ENCODE measurements around the gene CYP39A1.

CYP39A1 gene

GRCh38 chr6:46511320-46511719 lies 141.3 kb downstream of the CYP39A1 start:
- no peak for DNase-seq (ENCODE audit: low read depth)

DNA sequence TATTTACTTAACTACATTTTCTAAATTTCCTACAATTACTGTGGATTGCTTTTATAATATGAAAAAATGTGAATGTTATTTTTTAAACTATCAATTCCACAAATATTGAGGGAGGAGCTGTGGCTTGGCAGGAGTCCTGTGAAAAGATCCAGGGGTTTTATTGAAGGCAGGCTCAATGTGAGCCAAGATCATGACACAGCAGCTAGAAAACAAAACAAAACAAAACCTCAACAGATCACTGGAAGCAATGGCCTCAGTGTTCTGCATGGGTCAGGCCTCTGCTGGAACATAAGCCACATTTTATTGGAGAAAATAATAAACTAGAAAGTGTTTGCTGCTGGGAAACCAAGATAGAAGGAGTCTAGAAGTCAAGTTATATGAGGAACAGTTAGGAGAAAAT lies 142.0 kb downstream of the CYP39A1 start:
- DNase-seq (ENCODE audit: low read depth), result no peak

GRCh38 chr6:46509981-46510510 lies 142.6 kb downstream of the CYP39A1 start:
- no peak for DNase-seq (ENCODE audit: low read depth)

GRCh38 chr6:46509063-46509462 lies 143.6 kb downstream of the CYP39A1 start:
- no peak for DNase-seq (ENCODE audit: low read depth)

DNA sequence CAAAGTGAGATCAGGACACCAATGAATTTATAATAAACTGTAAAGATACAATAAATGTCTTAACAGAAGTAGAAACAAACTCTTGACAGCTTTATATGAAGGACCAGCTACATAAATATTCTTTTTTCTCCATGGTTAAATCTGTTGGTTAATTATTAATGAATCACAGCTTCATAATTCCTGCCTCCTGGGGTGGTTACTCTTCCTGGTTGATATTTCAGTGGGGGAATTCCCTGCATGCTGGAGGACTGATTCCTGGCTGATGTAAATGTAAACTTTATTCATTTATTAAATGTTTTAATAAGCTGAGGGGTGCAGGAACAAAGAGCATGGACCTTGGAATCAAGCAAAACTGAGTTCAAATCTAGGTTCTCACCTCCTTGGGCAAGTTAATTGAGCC lies 145.2 kb downstream of the CYP39A1 start:
- DNase-seq (ENCODE audit: low read depth), result no peak

DNA sequence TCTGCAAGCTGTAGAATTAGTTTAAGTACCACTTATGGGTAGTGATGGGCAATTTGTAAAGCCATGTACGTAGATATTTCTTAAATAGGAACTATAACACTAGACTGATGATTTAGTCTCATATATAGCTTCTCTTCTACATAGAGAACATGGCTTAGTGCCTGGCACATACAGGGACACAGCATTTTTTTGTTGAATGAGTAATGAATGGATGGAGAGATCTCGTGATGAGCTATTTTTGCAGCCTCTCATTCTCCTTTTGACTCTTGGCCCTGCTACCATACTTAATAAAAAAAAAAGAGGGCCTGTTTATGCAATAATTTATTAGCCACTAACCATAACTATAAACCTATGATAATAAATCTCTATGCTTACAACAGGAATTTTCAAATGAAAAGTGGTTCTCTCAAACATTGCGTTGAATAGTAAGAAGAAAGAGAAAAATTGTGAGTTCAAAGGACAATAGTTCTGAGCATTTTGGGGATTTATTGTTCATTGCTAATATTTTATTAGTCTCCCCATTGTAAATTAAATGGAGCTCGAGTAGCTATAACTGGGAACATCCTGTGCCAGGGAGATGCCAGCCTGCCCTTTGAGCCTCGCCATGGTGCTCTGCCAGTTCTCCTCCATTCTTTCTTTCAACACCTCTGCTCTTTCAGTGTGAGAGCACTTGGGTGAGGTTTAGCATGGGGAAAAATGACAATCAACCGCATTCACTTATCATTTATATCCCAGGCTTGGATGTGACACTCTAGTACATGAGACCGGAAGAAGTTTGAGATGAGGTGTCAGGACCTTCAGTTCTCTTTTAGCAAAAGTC lies 146.7 kb downstream of the CYP39A1 start:
- no peak for DNase-seq (ENCODE audit: low read depth)

DNA sequence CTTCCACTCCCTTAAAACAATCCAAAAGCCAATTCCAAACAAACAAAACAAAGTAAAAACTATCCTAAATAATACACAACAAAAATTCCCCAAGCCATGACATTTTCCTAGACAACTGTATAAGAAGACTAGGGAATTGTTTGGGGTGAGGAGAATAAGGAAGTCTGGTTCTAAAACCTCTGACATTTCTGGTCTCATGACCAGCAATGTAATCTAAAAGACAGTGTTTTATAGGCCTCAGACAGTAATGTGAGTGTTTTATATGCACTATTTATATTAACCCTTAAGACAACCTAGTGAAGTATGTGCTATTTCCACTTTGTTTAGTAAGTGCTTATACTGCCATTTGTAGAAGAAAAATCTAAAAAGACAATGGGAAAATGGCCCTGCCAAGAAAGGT lies 148.4 kb downstream of the CYP39A1 start:
- no peak for DNase-seq (ENCODE audit: low read depth)

GRCh38 chr6:46502486-46503119 lies 150.0 kb downstream of the CYP39A1 start:
- no peak for DNase-seq (ENCODE audit: low read depth)

GRCh38 chr6:46501136-46502089 lies 151.2 kb downstream of the CYP39A1 start:
- no peak for DNase-seq (ENCODE audit: low read depth)

- no peak for DNase-seq (ENCODE audit: low read depth)
These were observed 152.2 kb downstream of the CYP39A1 start for GRCh38 chr6:46500382-46500781.

Measured in T follicular helper cell (primary cell).